GM19238 (cell line): ENCODE results near the gene SAMD4B.
"Not testable (repeated sequence)": the region's sequence is repeated elsewhere in the genome, so short reads cannot be mapped to it uniquely, and the experiment has no call there.

Experiments used
- DNase-seq: peaks from one replicate; pipeline ENCODE4 v3.0.0; 2011; ENCODE audit warnings: low spot score; ENCODE audit not compliant: insufficient read length

SAMD4B gene

DNA sequence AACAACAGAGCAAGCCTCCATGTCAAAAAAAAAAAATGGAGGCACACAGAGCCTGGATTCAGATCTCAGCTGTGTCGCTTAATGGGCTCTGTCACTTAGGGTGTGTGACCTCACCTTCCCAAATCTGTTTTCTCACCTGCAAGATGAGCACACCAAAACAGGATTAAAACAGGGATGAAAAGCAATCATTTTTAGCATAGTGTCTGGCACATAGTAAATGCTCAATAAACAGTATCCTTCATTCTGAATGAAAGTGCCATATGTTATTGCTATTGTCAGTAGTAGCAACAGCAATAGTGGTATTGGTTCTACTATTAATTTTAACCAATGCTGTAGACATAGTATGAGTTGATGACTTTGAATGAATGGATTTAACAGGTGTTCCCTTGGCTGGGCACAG is 23.3 kb downstream of the SAMD4B start:
- DNase-seq: no peak

DNA sequence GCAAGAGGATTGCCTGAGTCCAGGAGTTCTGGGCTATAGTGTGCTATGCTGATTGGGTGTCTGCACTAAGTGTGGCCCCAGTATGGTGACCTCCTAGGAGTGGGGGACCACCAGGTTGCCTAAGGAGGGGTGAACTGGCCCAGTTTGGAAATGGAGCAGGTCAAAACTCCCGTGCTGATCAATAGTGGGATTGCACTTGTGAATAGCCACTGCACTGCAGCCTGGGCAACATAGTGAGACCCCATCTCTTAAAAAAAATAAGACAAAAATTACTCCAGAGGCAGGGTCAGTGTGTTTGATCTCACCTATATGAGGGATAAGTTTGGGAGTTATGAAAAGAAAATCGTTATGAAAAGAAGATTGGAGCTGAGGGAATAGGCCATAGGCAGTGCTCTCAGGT is 27.0 kb downstream of the SAMD4B start:
- no peak for DNase-seq

DNA sequence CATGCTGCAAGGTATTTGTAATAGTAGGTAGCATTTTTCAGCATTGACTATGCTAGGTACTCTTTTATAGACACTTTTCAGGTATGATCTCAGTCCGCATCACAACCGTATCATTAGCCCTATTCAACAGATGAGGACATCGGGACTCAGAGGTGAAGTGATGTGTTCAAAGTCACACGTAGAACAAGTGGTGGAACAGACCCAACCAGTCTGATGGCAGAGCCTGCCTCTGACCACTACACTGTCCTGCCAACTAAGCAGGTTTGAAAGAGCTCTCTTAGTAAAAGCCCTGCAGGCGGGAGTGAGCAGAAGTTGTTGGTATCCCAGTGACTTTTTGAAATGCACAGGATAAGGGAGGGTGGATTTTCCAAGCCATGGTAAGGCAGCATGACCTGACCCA is 28.5 kb downstream of the SAMD4B start:
- DNase-seq: no peak

DNA sequence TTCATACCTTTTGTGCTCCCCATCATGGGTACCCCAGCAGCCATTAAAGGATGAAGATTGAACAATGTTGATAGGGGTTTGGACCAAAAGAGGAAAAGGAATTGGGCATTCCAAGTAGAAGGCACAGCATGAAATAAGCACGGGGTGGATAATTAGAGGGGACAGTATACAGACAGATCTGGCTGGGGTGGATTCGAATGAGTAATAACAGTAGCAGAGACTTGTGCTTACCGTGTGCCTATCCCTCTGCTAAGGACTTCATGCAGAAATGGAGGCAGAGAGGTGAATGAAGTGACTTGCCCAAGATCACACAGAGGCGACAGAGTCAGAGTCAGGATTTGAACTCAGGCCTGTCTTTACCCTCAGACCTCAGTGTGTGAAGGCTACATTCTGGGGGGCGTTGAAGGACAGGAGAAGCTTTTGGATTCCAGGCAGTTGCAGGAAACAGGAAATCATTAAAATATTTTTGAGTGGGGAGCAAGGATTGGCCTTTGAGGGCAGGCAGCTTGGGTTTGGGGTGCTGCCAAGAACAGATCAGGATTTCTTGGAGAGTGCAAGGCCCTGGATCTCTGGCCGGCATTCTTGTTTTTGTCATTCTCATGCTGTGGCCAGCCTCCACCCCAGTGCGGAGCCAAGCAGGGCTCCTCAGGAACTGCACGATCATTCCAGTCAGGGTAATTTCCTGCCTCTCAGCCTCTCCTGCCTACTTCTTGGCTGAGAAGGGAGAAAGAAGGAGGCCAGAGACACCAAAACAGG is 30.0 kb downstream of the SAMD4B start:
- no peak for DNase-seq

DNA sequence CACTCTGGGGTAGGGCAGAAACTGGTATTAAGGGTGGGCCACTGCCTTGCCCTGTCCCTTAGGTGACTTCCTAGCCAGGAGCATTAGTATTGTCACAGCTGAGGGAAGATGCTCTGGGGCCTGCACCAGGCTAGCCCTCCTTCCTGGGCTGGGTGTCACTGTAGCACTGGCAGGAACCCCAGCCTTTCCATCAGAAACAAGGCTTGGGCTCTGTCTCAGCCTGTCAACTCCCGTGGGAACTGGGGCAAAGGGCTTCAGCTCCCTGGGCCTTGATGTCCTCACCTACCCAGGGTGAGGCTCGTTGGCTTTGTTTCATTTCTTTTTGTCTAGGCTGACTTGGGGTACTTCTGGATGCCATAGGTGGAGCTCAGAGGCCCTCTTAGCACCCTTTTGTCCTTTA is 30.7 kb downstream of the SAMD4B start:
- no peak for DNase-seq

DNA sequence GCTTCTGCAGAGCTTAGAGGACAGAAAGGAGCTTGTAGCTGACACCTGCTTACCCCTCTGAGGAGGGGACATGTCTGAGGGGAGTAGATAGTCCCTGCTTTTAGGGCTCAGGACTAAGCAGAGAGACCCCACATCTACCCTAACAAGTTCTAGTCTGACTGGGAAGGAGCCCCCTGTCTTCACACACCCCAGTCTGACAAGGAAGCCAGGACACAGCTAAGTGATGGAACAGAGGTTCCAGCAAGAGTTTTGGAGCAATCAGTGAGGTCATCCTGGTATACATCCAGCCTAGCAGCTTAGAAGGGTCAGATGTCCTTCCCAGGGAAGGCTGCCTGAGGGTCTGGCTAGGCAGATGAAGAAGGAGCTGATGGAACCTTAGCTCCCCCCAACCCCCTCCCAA is 33.7 kb downstream of the SAMD4B start:
- DNase-seq: no peak

DNA sequence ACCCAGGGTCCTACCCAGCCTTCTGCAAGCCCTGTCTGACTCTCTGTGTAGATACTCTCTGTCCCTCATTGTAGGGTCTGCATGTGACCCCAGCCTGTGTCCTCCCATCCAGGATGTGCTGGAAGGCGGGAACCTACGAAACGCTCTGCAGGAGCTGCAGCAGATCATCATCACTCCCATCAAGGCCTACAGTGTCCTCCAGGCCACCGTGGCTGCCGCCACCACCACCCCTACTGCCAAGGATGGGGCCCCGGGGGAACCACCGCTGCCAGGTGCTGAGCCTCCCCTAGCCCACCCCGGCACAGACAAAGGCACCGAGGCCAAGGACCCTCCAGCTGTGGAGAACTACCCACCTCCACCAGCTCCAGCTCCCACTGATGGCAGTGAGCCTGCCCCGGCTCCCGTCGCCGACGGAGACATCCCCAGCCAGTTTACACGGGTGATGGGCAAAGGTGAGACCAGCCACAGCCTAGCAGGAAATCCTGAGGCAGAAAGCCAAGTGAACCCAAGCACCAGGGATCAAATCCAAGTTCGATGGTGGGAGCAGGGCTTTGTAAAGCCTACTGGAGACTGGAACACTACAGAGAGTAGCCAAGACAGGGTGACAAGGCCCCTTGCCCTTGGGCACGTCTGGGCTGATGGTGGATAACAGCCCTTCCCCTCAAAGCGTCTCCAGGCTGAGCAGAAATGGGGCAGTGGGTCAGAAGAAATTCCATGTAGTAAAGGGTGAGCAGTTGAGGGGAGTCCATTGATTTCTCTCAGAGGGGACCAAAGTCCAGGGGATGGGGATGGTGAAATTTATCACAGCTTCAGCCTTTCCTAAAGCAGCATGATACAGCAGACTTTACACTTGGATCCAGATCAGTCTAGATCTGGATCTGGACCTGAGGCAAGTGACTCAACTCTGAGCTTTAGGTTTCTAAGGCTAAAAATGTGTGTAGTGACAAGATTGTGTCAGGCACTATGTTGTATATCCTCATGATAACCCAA is 35.4 kb downstream of the SAMD4B start:
- no peak for DNase-seq

DNA sequence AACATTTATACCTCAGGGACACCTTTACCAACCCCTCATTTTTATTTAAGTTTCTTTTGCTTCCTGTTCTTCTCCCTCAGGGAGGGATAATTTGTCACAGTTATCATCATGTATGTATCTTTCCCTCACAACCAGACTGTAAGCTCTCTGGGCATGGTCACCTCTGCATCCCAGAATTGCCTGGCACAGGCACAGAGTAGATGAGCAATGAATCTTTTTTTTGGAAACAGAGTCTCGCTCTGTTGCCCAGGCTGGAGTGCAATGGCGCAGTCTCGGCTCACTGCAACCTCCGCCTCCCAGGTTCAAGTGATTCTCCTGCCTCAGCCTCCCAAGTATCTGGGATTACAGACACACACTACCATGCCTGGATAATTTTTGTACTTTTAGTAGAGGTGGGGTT is 37.1 kb downstream of the SAMD4B start:
- not testable (repeated sequence) for DNase-seq

DNA sequence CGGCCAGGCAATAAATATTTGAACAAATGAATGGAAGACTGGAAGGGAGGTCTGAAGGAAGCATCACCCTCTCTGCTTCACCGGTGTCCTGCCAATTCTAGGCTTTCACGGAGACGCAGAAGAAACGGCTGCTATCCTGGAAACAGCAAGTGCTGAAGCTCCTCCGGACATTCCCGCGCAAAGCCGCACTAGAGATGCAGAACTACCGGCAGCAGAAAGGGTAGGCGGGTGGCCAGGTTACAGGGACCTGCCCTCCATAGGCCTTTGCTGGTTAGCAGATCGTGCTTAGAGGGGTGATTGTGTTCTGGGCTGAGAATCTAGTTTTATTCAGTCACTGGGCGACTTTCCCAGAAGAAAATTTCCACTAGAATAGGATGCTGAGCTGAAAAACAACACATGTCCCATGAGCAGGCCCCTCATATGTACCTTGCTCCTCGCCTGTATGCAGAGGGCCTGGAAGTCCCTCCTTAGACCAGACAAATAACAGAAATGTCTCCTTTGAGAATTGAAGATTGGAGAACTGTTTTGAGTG is 37.7 kb downstream of the SAMD4B start:
- DNase-seq: no peak

DNA sequence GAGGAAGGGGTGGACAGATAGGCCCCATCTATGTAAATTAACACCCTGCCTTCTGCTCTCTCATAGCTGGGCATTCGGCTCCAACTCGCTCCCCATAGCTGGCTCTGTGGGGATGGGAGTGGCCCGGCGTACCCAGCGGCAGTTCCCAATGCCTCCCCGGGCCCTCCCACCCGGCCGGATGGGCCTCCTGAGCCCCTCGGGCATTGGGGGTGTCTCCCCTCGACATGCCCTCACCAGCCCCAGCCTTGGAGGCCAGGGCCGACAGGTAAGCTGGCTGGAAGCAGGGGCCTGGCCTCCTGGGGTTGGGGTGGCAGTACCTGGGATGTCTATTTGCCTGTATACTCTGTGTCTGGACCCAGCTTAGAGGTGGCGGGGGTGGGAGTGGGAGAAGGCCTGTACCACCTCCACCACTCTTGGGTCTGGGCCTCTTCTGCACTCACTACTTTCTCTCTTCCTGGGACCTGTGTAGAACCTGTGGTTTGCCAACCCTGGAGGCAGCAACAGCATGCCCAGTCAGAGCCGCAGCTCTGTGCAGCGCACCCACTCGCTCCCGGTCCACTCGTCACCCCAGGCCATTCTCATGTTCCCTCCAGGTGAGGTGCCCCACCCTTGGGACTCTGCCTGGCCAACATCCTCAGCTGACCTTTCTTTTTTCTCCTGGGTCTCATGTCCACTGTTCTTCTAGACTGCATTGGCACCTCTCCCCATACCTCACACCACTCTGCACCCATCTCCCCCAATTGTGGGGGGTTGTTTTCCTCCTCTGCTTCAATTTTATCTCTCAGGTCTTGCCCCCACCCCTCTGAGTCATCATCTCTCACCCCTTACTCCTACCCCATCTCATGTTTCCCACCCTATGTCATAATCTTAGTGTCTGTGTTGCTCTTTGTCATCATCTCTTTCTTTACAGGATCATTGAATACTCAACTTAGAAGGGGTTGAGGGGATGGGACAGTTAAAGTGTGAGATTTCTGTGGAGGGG is 38.6 kb downstream of the SAMD4B start:
- no peak for DNase-seq

DNA sequence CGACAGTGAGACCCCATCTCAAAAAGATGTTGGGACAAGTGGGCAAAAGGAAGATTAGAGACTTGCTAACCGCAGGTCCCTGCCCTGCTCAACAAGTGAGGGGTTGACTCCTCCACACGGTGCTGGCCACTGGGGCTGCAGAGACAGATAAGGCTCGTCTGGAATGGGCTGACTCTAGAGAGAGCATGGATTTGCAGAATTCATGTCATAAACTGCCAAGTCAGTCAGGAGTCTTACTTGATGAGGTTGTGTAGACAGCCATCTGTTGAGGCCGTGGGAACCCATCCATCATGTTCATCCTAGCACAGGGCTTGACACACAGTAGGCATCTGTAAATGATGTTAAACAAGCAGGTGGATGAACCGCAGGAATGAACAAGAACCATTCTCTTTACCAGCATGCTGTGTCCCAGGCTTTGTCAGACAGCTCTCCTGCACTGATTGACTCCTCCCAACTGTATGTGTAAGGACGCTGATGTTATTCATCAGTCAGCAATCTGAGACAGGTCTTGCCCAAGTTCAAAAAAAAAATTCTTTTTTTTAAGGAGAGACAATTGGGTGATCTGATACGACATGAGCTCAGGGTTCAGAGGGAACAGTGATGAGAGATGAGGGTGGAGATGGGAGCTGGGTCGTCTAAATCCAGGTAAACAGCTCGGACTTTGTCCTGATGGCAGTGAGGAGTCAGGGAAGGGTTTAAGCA is 39.8 kb downstream of the SAMD4B start:
- DNase-seq: no peak

DNA sequence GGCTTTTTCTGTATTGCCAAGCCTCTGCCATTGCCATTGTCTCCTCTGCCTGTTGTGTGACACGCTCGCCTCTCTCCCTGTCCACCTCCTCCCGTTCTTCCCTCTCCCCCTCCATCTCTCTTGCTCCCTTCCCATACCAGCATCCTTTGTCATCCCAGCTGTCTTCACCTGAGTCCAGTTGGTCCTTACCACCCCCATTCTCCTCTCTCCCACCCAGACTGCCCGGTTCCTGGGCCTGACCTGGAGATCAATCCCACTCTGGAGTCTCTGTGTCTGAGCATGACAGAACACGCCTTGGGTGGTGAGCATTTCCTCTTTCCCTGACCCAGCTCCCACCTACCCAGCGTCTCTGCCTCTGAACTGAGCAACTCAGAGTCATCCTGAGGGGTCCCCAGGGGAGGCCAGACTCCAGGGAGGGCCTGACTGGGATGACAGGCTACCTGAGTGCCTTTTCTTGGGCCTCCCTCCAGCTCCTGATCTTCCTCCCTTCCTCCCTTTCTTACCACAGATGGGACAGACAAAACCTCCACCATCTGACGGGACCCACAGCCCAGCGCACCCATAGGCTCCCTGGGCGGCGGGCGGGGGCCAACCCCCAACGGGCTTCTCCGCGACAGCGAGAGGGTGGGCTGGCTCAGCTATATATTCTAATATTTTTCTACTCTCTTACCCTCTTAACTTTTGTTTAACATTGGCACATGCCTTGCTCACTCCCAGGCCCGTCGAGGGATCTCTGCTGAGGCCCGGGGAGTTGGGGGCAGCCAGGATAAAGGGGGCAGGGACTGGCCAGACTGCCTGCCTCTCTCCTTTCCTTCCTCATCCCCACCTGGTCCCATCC is 41.0 kb downstream of the SAMD4B start:
- DNase-seq: no peak

DNA sequence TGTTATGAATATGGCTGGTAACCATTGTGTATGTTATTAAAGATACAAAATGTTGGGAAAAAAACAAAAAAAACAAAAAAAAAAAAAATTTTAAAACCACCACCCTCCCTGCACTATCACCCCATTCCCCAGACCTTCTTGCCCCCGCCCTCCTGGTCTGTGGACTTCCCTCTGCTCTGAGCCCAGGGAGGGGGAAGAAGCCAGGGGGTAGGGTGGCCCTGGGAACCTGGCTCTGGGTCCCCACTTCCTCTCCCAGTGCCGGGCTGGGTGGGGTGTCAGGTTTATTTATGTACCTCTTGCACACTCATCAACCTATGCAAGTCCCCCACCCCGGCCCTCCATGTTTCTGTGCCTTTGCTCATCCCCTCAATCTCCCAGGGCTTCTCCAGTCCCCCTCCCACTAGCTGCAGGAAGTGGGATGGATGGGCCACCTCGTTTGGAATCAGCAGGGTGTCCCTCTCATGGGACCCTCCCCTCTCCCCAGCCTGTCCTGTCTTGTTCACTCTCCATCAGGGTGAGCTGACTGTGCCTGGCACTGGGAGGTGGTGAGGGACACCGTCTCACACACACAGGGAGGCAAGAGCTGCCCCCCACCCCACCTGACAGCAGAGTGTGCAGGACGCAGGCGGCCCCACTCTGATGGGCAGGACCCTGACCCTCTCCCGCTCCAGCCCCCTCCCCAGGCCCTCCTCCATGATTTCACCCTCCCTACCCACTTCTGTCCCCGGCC is 42.8 kb downstream of the SAMD4B start:
- DNase-seq: no peak

DNA sequence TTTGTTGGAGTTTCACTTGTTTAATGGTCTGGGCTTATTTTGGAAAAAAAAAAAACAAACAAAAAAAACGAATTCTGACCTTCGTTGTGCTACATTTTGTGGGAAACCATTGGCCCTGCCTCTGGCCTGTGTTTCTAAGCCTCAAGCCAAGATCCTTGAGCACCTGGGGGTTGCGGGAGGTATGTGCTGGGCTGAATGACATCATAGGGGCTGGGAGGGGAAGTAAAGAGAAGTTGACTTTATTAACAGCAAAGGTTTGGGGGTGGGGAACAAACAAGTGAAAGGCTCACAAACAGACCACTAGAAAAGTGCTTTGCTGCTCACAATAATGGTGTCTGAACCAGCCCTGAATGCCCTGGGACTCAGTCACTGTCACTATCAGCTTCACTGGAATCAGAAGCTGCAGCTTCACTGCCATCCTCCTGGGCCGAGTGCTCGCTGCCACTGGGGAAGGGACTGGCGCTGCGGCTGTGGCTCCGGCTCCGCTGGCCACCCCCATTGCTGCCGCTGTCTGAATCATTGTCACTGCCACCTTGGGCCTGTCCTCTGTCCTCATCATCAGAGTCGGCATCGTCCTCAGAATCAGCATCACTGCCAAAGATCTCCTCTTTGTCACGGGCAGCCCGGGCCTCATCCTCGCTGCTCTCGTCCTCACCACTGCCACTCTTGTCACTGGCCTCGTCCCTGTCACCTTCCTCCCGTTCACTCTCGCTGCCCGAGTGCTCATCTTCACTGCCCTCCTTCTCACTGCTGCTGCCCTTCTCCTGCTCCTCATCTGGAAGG is 43.6 kb downstream of the SAMD4B start:
- no peak for DNase-seq

DNA sequence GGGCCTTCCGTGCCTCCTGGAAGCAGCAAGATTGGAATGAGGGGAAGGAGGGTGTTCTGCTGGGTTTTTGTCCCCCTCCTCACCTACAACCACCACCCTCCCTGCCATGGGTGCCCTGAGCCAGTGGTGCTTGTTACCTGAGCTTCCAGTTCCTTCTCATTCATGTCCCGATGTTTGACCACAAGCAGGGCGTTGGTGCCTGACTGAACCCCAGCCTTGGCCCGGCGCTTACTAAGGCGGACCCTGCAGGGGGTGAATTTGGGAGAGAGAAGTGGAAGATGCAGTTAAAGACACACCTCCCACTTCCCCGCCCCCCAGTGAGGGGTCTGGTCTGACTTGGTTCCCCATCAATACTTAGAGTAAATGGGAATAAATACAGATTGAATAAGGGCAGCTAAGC is 44.3 kb downstream of the SAMD4B start:
- DNase-seq: no peak

DNA sequence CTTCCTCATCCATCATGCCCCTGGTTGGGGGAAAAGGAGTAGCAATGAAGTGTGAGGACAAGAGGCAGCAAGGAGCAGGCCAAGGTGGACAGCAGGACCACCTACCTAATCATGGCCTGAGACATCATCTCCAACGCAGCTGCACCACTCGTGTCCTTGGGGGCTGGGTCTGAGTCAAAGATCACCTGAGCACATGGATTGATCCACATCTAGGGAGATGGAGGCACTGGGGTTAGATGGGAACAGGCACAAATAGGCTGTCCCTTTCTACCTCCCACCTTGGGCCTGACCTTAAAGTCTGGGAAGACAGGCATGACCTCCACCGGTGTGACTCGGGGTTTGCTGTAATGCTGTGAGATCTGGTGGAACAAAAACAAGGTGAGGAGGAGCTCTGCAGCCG is 46.4 kb downstream of the SAMD4B start:
- no peak for DNase-seq

DNA sequence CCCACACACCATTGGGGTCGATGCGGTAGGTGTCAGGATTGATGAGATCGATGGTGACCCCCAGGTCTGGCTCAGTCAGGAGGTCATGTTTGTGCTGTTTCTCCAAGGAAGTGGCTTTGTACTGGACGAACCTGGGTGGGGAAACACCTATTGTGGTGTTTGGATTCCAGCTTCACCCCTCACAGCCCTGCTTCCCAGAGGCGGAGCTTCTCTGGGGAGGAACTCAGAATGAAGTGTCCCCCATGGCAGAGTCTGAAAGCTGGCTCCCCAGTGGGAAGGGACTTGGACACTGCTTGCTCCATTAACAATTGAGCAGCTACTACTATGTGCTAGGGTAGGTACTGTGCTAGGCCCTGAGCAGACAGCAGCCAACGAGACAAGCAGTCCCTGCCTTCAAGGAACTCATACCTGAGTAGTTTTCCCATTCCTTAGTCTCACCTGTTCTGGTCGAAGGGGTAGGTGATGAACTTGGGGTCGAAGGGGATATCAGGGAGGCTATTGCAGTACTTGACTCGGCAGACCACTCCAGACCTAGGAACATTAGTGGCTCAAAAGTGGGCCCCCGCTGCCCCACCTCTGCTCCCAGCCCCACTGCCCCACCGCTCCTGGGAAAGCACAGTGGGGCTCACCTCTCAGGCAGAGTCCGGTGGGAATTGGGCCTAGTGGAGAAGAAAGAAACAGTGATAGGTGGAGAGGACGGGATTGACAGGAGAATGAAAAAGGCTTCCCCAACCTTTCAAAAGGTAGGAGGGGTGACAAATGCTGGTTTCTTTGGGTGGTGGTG is 47.6 kb downstream of the SAMD4B start:
- no peak for DNase-seq

DNA sequence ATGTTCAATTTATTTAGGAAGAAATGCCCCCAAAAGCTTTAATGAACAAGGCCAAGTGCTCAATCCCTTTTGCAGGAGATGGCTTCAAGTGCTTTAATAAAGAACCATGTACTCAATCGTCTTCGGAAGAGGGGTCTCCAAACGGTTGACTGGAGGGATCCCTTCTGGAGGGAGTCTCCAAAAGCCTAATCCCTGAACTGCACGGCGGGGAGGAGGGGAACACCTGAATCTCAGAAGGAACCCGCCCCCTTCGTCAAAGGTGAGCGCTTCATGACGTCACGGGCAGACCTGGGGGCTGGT is 48.2 kb downstream of the SAMD4B start:
- DNase-seq: no peak
